GM21515 (cell line): Measurements from ENCODE around the gene FGF18.
"Not testable (repeated sequence)": the region's sequence is repeated elsewhere in the genome, so short reads cannot be mapped to it uniquely, and the experiment has no call there.

Source experiments
- ATAC-seq: cut with Tn5 transposase; IDR thresholded peaks from one replicate; pipeline ENCODE4 v1.9.1; 2021; ENCODE audit not compliant: unreplicated experiment

FGF18 gene

DNA sequence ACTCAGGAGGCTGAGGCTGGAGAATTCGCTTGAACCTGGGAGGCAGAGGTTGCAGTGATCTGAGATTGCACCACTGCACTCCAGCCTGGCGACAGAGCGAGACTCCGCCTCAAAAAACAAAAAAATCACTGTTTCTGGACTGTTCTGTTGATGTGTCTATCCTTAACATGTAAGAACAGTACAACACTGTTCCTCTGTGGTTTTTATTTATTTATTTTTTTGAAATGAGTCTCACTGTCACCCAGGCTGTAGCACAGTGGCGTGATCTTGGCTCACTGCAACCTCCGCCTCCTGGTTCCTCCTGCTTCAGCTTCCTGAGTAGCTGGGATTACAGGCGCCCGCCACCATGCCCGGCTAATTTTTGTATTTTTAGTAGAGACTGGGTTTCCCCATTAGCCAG is 20.8 kb upstream of the FGF18 start:
- not testable (repeated sequence) for ATAC-seq

- no peak for ATAC-seq
Observed at GRCh38 chr5:171400169-171400568, 19.3 kb upstream of the FGF18 start.

- no peak for ATAC-seq
Observed at GRCh38 chr5:171401167-171401947, 18.1 kb upstream of the FGF18 start.

GRCh38 chr5:171402751-171403150 is 16.7 kb upstream of the FGF18 start:
- ATAC-seq: not testable (repeated sequence)

GRCh38 chr5:171405615-171406014 is 13.8 kb upstream of the FGF18 start:
- ATAC-seq: no peak

GRCh38 chr5:171407234-171407633 is 12.2 kb upstream of the FGF18 start:
- no peak for ATAC-seq

GRCh38 chr5:171409164-171410136 is 10.0 kb upstream of the FGF18 start:
- ATAC-seq: no peak

DNA sequence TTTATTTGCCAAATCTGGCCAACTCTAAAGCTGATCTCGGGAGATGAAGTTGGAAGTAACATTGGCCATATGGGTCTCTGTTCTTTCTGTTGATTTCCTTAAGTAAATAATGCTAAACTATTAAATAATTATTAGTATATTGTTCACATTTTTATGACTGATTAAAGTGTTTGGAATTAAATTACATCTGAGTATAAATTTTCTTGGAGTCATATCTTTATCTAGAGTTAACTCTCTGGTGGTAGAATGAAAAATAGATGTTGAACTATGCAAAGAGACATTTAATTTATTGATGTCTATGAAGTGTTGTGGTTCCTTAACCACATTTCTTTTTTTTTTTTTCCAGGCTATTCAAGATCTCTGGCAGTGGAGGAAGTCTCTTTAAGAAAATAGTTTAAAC is 9.3 kb upstream of the FGF18 start:
- ATAC-seq: no peak

DNA sequence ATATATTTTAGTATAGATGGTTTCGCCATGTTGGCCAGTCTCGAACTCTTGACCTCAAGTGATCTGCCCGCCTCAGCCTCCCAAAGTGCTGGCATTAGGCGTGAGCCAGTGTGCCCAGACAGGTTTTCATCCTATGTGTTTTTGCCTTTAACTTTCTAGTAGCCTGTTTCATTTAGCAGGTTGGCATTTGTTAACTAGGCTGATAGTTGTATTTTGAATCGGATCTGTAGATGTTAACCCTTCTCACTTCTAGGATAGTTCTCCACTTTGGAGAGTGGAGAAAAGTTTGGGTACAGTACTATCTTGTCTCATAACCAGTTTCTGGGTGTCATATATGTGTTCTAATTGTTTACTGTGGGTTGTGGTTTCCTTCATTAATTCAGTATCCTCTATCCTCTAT is 7.3 kb upstream of the FGF18 start:
- no peak for ATAC-seq

GRCh38 chr5:171413153-171413910 is 6.1 kb upstream of the FGF18 start:
- ATAC-seq: no peak

DNA sequence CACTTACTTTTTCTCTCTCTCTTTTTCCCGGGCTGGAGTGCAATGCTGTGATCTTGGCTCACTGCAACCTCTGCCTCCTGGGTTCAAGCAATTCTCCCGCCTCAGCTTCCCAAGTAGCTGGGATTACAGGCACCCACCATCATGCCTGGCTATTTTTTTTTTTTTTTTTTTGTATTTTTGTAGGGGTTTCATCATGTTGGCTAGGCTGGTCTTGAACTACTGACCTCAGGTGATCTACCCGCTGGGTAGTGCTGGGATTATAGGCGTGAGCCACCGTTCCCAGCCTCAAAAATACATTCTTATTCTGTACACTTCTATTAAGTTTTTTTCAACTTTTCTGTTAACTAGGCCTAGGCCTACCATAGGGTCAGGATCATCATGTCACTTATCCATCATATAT is 5.5 kb upstream of the FGF18 start:
- ATAC-seq: not testable (repeated sequence)

DNA sequence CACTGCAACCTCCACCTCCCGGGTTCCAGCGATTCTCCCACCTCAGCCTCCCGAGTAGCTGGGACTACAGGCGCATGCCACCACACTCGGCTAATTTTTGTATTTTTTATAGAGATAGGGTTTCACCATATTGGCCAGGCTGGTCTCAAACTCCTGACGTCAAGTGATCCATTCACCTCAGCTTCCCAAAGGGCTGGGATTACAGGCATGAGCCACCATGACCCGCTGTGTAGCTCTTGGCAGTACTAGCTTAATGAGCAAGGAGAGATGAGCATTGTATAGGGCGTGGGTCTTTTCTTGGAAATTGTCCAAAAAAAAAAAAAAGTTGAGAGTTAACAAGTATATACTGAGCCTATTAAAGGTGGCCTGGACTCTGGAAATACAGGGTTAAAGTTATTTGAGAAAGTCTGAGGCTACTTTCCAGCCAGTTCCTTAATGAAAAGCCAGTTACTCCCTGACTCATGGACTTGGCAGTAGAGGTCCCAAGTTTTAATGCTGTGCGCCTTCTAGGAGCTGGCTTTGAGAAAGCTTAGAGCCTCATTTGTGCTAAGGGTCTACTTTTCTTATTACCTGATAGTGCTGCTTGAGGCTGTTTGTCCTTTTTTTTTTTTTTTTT is 4.2 kb upstream of the FGF18 start:
- no peak for ATAC-seq

DNA sequence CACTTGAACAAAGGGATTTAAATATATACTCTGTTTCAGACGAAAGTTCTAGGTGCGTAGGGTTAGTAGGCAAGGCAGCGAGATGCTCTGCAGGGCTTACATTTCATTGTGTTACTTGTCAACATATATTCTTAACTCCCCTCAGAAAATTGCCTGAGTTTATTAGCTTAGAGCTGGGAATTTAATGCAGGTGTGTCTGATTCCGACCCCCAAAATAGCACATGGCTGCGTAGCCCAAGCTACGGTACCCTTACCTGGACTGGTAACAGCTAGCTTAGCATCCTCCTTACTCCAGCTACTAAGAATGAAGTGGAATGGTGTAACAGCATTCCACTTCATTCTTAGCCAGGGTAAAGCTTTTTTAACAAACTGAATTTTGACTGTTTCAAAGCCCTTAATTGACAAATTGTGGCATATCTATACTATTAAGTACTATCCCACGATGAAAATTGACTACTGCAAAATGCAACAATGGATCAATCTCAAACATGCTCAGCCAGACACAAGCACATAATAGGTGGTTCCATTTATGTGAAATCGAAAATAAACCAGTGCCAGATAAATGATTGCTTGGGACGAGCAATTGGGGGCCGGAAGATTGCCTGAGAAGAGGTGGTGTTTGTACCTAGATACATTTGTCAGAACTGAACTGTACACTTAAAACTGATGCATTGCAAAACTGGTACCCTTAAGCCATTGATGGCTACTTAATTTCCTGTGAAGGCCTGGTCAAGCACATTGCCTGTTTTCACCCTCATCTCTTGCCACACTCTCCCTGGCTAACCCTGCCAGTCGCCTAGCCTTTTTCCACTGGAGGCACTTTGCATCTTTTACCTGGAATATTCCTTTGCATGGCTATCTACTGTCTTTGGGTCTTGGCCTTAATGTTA is 3.0 kb upstream of the FGF18 start:
- ATAC-seq: no peak

GRCh38 chr5:171418316-171418981 is 998 bp upstream of the FGF18 start:
- ATAC-seq: peak; percentile 65

- peak; percentile 38 for ATAC-seq
Observed at GRCh38 chr5:171419688-171420430, 412 bp downstream of the FGF18 start.

DNA sequence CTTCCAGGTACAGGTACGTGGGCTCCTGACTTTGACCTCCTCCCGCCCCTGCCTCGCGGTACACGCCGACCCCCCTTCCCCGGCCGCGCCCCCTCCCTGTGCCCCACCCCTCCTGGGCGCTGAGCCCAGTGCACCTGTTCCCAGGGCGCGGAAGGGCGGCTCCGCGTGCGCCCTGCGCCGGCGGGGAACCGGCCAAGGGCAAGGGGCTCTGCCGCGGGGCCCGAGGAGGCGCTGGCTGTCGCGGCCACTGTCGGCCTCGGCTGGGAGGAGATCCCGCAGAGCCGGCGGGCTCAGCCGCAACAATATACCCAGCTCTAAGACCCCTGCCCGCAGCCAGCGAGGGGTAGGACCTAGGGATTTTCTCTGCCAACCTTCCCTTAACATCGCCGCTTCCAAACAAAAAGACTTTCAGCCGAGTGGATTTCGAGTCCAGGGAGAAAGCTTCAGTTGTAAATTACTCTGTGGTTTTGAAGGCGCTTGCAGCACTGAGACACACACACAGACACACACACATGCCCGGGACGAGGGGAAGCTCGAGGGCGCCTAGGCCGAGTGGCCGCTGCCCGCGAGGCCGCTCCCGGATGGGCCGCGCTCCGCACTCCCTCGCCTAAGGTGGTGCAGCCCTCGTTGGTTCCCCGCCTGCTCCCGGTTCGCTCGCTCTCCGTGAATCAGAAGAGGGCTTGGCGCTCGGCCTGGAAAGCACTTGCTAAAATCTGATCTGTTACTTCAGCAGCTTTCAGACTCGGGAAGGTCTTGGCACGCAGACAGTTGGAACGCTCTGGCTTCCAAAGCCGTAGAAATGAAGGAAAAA is 1.2 kb downstream of the FGF18 start:
- no peak for ATAC-seq

DNA sequence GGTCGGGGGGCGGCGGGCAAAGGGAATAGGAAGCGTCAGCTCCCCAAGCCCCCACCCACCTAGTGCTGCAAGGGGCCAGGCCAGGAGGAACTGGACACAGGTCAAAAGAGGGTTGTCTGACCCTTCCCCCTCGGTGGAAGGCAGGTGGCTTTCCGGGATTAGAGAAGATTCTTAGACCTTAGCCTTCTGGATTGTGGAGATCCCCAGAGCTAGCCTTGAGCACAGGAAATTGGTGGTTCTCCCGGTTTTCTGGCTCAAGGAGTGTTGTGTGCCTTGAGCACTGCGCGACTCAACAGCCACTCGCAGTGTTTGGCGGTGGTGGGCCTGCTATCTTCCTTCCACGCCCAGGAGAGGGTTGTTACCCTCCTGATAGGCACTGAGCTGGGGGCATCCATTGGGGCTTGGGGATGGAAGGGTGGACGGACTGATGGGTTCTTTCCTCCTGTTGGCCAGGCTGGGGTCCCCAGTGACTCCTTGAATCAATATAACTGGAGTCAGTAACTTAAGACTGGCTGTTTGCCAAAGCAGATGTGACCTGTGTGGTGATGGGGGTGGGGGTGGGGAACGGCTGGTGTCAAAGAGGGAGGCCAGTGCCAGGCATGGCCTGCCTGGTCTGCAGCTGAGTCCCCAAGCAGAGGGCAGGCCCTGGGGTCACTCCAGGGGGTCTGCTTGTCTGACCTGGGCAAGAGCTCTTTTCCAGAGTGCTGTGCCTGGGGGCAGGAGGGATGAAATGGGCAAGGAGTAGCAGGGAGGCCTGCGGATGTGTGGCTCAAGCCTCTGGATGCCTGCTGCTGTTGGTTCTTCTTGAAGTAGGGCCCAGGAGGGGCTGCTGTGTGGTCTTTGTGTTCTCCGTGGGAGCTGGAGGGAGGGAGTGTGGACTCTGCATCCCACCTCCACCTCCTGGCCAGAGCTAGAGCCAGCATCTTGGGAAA is 2.1 kb downstream of the FGF18 start:
- no peak for ATAC-seq
